Large intestine (tissue), 3 donors: ENCODE results near the gene C1orf74. TPM values are rescaled to one million over a fixed set of nuclear protein-coding genes. Genes with fewer than 3 reads are reported as not detected.

ENCODE experiments used
- DNase-seq, 2 donors: peaks; one replicate each; pipeline versions ENCODE4 v3.0.0 to v3.0.0-alpha.2; 2013
- H3K27ac ChIP-seq: one replicate; pipeline ENCODE4 v1.5.1; 2013; ENCODE audit warnings: low read length
- H3K27me3 ChIP-seq: 2 replicates; pipeline ENCODE4 v1.6.1; 2013; ENCODE audit warnings: low read length; ENCODE audit not compliant: control insufficient read depth, insufficient read depth
- H3K36me3 ChIP-seq: 2 replicates; pipeline ENCODE4 v1.6.1; 2013; ENCODE audit warnings: low read length; ENCODE audit not compliant: control insufficient read depth, insufficient read depth
- H3K4me1 ChIP-seq: one replicate; pipeline ENCODE4 v1.6.1; 2013; ENCODE audit warnings: low read length; ENCODE audit not compliant: control insufficient read depth, insufficient read depth
- H3K4me3 ChIP-seq: one replicate; pipeline ENCODE4 v1.5.1; 2013; ENCODE audit warnings: low read length
- H3K9me3 ChIP-seq: one replicate; pipeline ENCODE4 v1.6.1; 2013; ENCODE audit warnings: mild to moderate bottlenecking, low read depth, low read length, moderate library complexity; ENCODE audit not compliant: control insufficient read depth
- WGBS: methylation state at CpG from one replicate; pipeline ENCODE4 v1.1.5; 2013; ENCODE audit warnings: low lambda C conversion rate; ENCODE audit not compliant: insufficient coverage; 5-methylcytosine and 5-hydroxymethylcytosine counted together
- polyA plus RNA-seq: library from polyadenylated mRNA; unstranded; fragments of 120-200 nt; gene quantifications from one replicate; pipeline ENCODE4 v1.2.1, GENCODE V29; 2013

C1orf74 gene
- polyA plus RNA-seq, 1 donor: 4.7 TPM

DNA sequence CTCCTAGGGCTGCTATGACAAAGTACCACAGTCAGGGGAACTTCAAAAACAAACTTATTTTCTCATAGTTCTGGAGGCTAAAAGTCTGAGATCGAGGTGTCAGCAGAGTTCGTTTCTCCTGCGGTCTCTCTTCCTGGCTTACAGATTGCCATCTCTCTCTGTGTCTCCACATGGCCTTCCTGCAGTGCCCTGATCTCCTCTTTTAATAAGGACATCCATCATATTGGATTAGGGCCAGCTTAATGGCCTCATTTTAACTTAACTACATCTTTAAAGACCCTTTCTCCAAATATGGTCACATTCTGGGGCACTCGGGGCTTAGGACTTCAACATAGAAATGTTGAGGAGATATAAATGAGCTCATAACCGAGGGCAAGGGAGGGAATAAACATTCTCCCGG is 12.2 kb downstream of the C1orf74 start:
- no peaks in the 10 kb centered on the region for H3K27me3 ChIP-seq
- WGBS: 87% methylated on average over 3 of the region's 6 CpGs
- peaks cover 3% of the 10 kb centered on the region for H3K36me3 ChIP-seq
- peaks cover 7% of the 10 kb centered on the region for H3K4me1 ChIP-seq
- H3K27ac ChIP-seq: no peak overlapping the region
- H3K4me3 ChIP-seq: no peak overlapping the region
- peaks cover 9% of the 10 kb centered on the region for H3K9me3 ChIP-seq
- DNase-seq: no peak

GRCh38 chr1:209770636-209771415 is 13.5 kb downstream of the C1orf74 start:
- Histone ChIP-seq H3K36me3 (peaks cover 2% of the 10 kb centered on the region), H3K4me1 (peaks cover 16% of the 10 kb centered on the region), H3K27me3 (no peaks in the 10 kb centered on the region), H3K9me3 (peaks cover 9% of the 10 kb centered on the region), H3K4me3 (no peak overlapping the region), H3K27ac (no peak overlapping the region)
- no CpG with 5 or more reads among the region's 17 CpGs for whole genome bisulfite sequencing
- DNase-seq: no peak

- DNase-seq: no peak
- H3K27me3 ChIP-seq: no peaks in the 10 kb centered on the region
- peaks cover 9% of the 10 kb centered on the region for H3K9me3 ChIP-seq
- H3K4me3 ChIP-seq: no peak overlapping the region
- H3K4me1 ChIP-seq: peaks cover 22% of the 10 kb centered on the region
- WGBS: 83% methylated on average over 1 of the region's 7 CpGs
- H3K27ac ChIP-seq: peak overlapping the region; percentile 36
- peaks cover 2% of the 10 kb centered on the region for H3K36me3 ChIP-seq
These were observed 14.4 kb downstream of the C1orf74 start for GRCh38 chr1:209769971-209770370.

DNA sequence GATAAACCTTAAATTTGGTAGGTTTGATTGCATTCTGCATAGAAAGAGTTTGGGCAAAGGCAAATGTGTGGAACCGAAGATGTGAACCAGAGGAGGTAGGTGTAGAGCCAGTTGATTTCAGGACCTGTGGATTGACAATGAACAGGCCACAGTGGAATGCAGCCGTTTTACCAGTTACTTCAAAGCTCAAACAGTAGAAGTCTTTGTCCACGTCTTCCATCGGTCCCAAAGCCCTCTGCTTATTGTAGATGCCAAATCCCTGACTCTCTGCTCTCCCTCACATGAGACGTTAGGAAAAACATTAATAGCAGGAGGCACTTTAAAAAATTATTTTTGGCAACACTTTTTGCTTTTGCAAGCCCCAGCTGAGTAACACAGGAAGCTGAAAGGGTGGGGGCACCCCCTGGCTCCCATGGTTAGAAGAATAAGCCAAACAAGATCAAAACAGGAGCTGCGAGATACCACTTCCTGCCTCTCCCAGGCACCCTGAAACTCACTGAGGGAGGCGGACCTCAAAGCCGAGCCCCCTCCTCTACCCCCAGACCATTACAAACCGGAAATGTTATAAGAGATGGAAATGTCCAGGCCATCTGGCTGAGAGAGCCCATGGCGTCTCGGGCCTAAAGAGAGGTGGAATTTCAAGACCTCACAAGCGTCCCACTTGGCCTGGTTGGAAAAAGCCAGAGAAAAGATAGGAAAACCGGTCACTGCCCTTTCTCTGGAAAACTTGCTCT is 15.0 kb downstream of the C1orf74 start:
- peak in 1 of 2 donors; percentile 31 for DNase-seq
- H3K27me3 ChIP-seq: no peaks in the 10 kb centered on the region
- H3K9me3 ChIP-seq: peaks cover 9% of the 10 kb centered on the region
- peak overlapping the region; percentile 36 for H3K27ac ChIP-seq
- no peak overlapping the region for H3K4me3 ChIP-seq
- peaks cover 2% of the 10 kb centered on the region for H3K36me3 ChIP-seq
- no CpG with 5 or more reads among the region's 13 CpGs for WGBS
- peaks cover 22% of the 10 kb centered on the region for H3K4me1 ChIP-seq

GRCh38 chr1:209768354-209768774 is 16.0 kb downstream of the C1orf74 start:
- peaks cover 22% of the 10 kb centered on the region for H3K4me1 ChIP-seq
- DNase-seq: no peak

GRCh38 chr1:209767706-209768105 is 16.7 kb downstream of the C1orf74 start:
- H3K27ac ChIP-seq: peak overlapping the region; percentile 34

More at GRCh38 chr1:209768354-209768774, 16.0 kb downstream of the C1orf74 start:
- Histone ChIP-seq H3K9me3 (peaks cover 9% of the 10 kb centered on the region), H3K27me3 (no peaks in the 10 kb centered on the region), H3K36me3 (peaks cover 2% of the 10 kb centered on the region), H3K27ac (no peak overlapping the region), H3K4me3 (no peak overlapping the region)
- no CpG with 5 or more reads among the region's 9 CpGs for WGBS

DNA sequence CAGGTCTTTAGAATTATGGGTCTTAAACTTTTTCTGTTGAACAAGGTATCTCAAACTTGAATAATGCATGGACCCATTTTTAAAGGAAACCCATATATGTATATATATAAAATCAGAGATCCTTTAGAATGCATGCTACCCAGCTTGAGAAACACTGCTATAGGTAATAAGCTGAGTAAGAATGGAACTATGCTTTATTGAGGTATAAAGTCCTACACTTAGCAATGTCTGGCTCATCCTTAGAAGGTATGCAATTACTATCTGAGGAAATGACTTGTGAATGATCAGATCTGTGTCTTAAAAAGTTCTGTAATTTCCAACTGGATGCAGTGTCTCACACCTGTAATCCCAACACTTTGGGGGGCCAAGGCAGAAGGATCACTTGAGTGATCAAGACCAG is 17.3 kb downstream of the C1orf74 start:
- Histone ChIP-seq H3K27me3 (no peaks in the 10 kb centered on the region), H3K4me3 (no peak overlapping the region), H3K27ac (peak overlapping the region; percentile 86), H3K9me3 (peaks cover 9% of the 10 kb centered on the region), H3K36me3 (peaks cover 2% of the 10 kb centered on the region), H3K4me1 (peaks cover 22% of the 10 kb centered on the region)
- peak; percentile 43 to 51 for DNase-seq

More at GRCh38 chr1:209767706-209768105, 16.7 kb downstream of the C1orf74 start:
- no peak for DNase-seq
- Histone ChIP-seq H3K36me3 (peaks cover 2% of the 10 kb centered on the region), H3K4me1 (peaks cover 22% of the 10 kb centered on the region), H3K4me3 (no peak overlapping the region), H3K9me3 (peaks cover 9% of the 10 kb centered on the region), H3K27me3 (no peaks in the 10 kb centered on the region)

DNA sequence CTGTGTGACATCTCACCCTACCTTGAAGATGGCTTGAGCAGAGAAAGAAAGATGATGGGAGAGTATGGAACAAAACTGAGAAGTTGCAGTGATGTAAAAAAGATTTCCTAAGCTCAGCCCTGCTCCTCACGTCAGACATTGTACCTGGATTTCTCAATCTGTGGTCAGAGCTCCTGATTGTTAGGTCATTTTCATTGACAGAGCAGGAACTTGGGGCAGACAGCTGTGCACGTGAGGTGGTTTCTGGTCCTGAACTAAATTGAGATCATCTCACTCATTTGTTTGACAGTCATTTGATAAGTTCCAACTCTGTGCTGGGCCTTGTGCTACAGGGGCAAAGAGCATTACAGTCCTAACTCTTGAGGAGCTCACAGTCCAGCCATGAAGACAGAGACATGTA is 18.3 kb downstream of the C1orf74 start:
- Histone ChIP-seq H3K4me3 (no peak overlapping the region), H3K27ac (peak overlapping the region; percentile 86), H3K27me3 (no peaks in the 10 kb centered on the region), H3K36me3 (peaks cover 2% of the 10 kb centered on the region), H3K9me3 (peaks cover 6% of the 10 kb centered on the region), H3K4me1 (peaks cover 22% of the 10 kb centered on the region)
- peak; percentile 86 to 92 for DNase-seq
- WGBS: 0% methylated on average over 1 of the region's 2 CpGs

- Histone ChIP-seq H3K36me3 (no peaks in the 10 kb centered on the region), H3K4me1 (peaks cover 10% of the 10 kb centered on the region), H3K9me3 (no peaks in the 10 kb centered on the region), H3K27me3 (no peaks in the 10 kb centered on the region), H3K4me3 (no peak overlapping the region), H3K27ac (no peak overlapping the region)
- DNase-seq: no peak
These were observed 23.2 kb downstream of the C1orf74 start for GRCh38 chr1:209761011-209761635.

DNA sequence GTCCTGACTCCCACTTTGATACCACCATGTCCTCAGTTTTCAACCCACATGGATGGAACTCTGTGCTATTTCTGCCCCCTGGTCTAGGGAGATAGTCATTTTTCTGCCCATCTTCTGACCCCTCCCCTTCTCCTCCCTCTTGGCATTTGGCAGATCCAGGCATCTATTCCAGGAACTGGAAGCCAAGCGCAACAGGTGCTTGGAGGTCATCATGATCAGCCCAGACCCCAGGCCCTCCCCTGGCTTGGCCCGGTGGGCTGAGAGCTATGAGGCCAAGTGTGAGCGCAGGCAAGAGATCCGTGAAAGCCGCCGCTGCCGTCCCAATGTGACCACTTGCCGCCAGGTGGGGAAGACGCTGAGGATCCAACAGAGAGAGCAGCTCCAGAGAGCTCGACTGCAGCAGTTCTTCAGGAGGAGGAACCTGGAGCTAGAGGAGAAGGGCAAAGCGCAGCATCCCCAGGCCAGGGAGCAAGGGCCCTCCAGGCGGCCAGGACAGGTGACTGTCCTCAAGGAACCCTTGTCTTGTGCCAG is 24.5 kb downstream of the C1orf74 start:
- Histone ChIP-seq H3K4me1 (peaks cover 13% of the 10 kb centered on the region), H3K27ac (no peak overlapping the region), H3K27me3 (no peaks in the 10 kb centered on the region), H3K4me3 (no peak overlapping the region), H3K36me3 (no peaks in the 10 kb centered on the region), H3K9me3 (no peaks in the 10 kb centered on the region)
- DNase-seq: no peak
- WGBS: no CpG with 5 or more reads among the region's 12 CpGs
